ENCODE data around the gene BRD4. TPM values are rescaled to one million over a fixed set of nuclear protein-coding genes. Genes with fewer than 3 reads are reported as not detected.

BRD4 gene
- total RNA-seq, 1 donor from 2014 or later, result 14.7 TPM

- no peak overlapping the region for H3K4me3 ChIP-seq (ENCODE audit: low read depth, low read length)
- TF ChIP-seq, protein P1, sequence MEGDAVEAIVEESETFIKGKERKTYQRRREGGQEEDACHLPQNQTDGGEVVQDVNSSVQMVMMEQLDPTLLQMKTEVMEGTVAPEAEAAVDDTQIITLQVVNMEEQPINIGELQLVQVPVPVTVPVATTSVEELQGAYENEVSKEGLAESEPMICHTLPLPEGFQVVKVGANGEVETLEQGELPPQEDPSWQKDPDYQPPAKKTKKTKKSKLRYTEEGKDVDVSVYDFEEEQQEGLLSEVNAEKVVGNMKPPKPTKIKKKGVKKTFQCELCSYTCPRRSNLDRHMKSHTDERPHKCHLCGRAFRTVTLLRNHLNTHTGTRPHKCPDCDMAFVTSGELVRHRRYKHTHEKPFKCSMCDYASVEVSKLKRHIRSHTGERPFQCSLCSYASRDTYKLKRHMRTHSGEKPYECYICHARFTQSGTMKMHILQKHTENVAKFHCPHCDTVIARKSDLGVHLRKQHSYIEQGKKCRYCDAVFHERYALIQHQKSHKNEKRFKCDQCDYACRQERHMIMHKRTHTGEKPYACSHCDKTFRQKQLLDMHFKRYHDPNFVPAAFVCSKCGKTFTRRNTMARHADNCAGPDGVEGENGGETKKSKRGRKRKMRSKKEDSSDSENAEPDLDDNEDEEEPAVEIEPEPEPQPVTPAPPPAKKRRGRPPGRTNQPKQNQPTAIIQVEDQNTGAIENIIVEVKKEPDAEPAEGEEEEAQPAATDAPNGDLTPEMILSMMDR (conservative IDR thresholded peaks at IDR 0.05; ENCODE audit: low read depth, low read length), result no peak
- DNase-seq (ENCODE audit: low read depth), result no peak
Measured at GRCh38 chr19:15292140-15292539, 40.2 kb downstream of the BRD4 start.

DNA sequence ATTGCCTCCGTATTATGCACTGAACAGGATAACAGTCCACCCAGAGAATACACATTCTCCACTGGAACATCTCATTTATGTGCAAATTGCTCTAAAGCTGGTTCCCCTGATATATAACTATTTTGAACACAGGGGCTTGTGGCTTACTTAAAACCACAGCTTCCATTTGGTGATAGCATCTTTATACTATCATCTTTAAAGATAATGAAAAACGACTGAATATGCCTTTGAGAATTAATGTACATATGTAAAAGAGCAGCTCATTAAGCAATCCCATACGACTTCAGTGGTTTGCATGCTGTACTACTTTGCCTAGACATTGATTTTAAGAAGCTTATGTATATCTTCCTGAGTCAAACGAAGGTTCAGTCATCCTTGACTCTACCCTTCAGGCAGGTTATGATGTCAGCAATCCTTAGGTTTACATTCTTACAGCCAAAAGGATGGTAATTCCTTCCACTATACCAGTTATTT, 40.8 kb downstream of the BRD4 start:
- no peak overlapping the region for H3K4me3 ChIP-seq (ENCODE audit: low read depth, low read length)
- DNase-seq (ENCODE audit: low read depth), result no peak
- TF ChIP-seq, protein P1 (conservative IDR thresholded peaks at IDR 0.05; ENCODE audit: low read depth, low read length), result no peak

- TF ChIP-seq, protein P1 (conservative IDR thresholded peaks at IDR 0.05; ENCODE audit: low read depth, low read length), result no peak
- DNase-seq (ENCODE audit: low read depth), result no peak
- no peak overlapping the region for H3K4me3 ChIP-seq (ENCODE audit: low read depth, low read length)
Measured at GRCh38 chr19:15291089-15291488, 41.2 kb downstream of the BRD4 start.

DNA sequence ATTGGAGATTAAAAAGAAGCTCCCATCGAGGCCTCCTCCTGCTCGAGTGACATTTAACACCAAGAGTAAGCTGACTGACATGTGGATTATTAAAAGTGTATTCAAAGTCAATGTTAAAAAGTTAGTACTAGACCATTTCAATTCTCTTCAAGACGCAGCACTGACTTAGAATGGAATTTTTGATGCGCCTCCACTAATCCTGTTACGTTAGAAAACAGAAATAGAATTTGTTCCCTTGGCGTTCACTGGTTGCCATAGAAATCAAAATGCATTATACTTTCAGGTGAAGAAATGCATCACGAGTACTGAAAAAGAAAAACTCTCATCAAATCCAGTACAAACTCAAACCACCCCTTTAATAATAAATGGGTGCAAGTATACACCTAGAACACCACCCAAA, 42.2 kb downstream of the BRD4 start:
- no peak for DNase-seq (ENCODE audit: low read depth)
- no peak overlapping the region for H3K4me3 ChIP-seq (ENCODE audit: low read depth, low read length)
- TF ChIP-seq, protein P1 (conservative IDR thresholded peaks at IDR 0.05; ENCODE audit: low read depth, low read length), result no peak

GRCh38 chr19:15289673-15290072, 42.7 kb downstream of the BRD4 start:
- no peak for DNase-seq (ENCODE audit: low read depth)
- TF ChIP-seq, protein P1 (conservative IDR thresholded peaks at IDR 0.05; ENCODE audit: low read depth, low read length), result no peak
- no peak overlapping the region for H3K4me3 ChIP-seq (ENCODE audit: low read depth, low read length)

DNA sequence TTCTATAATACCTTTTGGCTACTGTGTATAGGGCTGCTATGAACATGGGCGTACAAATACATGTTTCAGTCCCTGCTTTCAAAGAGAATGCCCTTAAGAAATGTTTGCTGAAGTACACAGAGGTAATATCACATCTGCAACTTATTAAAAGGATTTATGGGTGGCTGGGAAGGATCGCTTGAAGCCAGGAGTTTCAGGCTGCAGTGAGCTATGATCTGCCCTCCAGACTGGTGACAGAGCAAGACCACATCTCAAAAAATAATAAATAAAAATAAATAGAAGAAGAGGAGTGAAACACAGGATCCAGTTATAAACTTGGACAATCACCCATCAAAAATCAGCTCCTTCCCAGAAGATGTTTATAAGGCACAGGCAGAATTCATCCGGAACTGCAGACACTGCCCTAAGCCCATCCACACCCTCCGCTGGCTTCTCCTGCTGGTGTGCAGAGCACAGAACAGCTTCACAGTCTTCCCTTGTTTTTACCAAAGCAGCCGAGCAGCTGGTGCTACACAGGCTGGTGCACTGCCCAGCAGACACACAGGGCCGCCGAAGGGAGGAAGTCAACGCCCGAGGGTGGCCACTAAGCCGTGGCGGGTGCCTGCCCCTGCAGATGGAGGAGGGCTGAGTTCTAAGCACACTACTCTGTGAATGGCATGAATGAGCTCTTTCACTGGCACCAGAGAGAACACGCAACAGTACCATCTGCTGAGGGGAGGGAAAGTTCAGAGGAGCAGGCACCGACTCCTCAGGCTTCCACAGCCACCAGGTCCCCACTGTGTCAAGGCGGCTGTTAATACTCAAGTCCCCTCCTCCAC, 44.0 kb downstream of the BRD4 start:
- no peak overlapping the region for H3K4me3 ChIP-seq (ENCODE audit: low read depth, low read length)
- DNase-seq (ENCODE audit: low read depth), result no peak
- TF ChIP-seq, protein P1 (conservative IDR thresholded peaks at IDR 0.05; ENCODE audit: low read depth, low read length), result peak; percentile 10

- DNase-seq (ENCODE audit: low read depth), result no peak
- no peak overlapping the region for H3K4me3 ChIP-seq (ENCODE audit: low read depth, low read length)
- TF ChIP-seq, protein P1 (conservative IDR thresholded peaks at IDR 0.05; ENCODE audit: low read depth, low read length), result no peak
Measured at GRCh38 chr19:15287496-15287895, 44.8 kb downstream of the BRD4 start.
